Keratinocyte (primary cell): ENCODE results near the gene LRBA.

ENCODE experiments used
- EZH2 ChIP-seq: IDR thresholded peaks from one replicate; pipeline ENCODE4 v1.6.1; 2012; ENCODE audit warnings: inconsistent platforms, mild to moderate bottlenecking, low read length, moderate library complexity
- TF ChIP-seq, protein P1 (sequence below), 3 experiments: IDR thresholded peaks in 1 of 3; conservative IDR thresholded peaks in 1 of 3; optimal IDR thresholded peaks in 1 of 3; 2 replicates in 2 of 3; 3 replicates in 1 of 3; pipeline versions ENCODE3 to v1.5.1; 2011; ENCODE audit warnings: low read length in 3 of 3, mild to moderate bottlenecking in 3 of 3, moderate library complexity in 2 of 3, control low read depth in 1 of 3, inconsistent platforms in 1 of 3; ENCODE audit not compliant: insufficient read depth in 2 of 3; ENCODE audit errors: extremely low read depth in 1 of 3

DNA sequence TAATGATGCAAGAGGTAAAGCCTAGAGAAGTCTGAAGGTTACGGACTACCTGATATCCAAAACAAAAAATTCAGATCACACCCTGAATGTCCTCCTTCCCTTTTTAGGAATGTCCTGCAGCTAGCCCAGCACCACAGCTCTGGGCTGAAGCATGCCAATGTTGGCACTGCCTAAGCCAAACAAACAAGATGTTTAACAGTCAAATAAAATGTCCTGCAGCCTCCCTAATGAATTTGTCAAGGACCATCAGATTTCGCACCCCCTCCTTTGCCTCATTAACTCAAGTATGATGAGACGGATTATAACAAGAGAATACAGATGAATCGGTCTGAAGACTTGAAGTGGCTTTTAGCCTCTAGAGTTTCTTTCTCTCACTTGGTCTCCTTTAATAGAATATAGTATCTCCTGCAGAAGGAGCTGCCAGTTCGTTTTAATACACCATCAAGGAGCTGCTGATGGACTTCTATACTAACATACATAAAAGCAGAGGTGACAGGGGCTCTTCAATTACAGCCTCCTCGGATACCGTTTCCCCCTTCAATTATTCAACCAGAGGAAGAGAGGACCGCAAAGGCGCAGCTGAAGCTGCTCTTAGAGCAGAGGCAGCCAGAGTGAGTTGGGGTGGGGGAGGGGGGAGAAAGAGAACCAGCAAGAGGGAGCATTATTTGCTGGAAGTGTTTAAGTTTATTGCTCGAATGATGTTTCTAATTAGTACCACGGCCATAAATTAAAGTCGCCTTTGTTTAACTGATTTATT is 436.2 kb downstream of the LRBA start:
- TF ChIP-seq, protein P1, sequence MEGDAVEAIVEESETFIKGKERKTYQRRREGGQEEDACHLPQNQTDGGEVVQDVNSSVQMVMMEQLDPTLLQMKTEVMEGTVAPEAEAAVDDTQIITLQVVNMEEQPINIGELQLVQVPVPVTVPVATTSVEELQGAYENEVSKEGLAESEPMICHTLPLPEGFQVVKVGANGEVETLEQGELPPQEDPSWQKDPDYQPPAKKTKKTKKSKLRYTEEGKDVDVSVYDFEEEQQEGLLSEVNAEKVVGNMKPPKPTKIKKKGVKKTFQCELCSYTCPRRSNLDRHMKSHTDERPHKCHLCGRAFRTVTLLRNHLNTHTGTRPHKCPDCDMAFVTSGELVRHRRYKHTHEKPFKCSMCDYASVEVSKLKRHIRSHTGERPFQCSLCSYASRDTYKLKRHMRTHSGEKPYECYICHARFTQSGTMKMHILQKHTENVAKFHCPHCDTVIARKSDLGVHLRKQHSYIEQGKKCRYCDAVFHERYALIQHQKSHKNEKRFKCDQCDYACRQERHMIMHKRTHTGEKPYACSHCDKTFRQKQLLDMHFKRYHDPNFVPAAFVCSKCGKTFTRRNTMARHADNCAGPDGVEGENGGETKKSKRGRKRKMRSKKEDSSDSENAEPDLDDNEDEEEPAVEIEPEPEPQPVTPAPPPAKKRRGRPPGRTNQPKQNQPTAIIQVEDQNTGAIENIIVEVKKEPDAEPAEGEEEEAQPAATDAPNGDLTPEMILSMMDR (optimal IDR thresholded peaks at IDR 0.05 in 1 of 3, IDR thresholded peaks at IDR 0.05 in 1 of 3, conservative IDR thresholded peaks at IDR 0.05 in 1 of 3; ENCODE audit: extremely low read depth in 1 of 3, insufficient read depth in 2 of 3, low read length in 3 of 3), result no peak
- no peak for TF ChIP-seq EZH2
